Bronchial epithelial cell (primary cell): ENCODE results near the gene FATE1. TPM values are rescaled to one million over a fixed set of nuclear protein-coding genes. Genes with fewer than 3 reads are reported as not detected.

ENCODE experiments used
- DNase-seq: peaks from one replicate; pipeline ENCODE4 v3.0.0-alpha.2; 2010; ENCODE audit warnings: low read depth
- FAIRE-seq: peaks from 2 replicates; lab custom pipeline; 2011; peaks lifted over from hg19 to GRCh38; lab: Jason Lieb, UNC
- H3K27me3 ChIP-seq: 2 replicates; pipeline ENCODE4 v1.5.1; 2011; ENCODE audit warnings: low read length; ENCODE audit not compliant: control insufficient read depth, insufficient read depth
- H3K36me3 ChIP-seq: 2 replicates; pipeline ENCODE4 v1.5.1; 2011; ENCODE audit warnings: low read length; ENCODE audit not compliant: control insufficient read depth, insufficient read depth
- H3K4me3 ChIP-seq: 2 replicates; pipeline ENCODE4 v1.5.1; 2011; ENCODE audit warnings: mild to moderate bottlenecking, low read depth, low read length, control low read depth
- CTCF ChIP-seq: IDR thresholded peaks from 2 replicates; pipeline ENCODE4 v1.5.1; 2011; ENCODE audit warnings: mild to moderate bottlenecking, moderate library complexity, low read length, control low read depth, inconsistent platforms; ENCODE audit not compliant: insufficient read depth, severe bottlenecking
- total RNA-seq: library from RNA; depleted of rRNA; stranded (reverse); fragments of >200 nt; gene quantifications from 2 replicates; pipeline ENCODE4 v1.2.1, GENCODE V29; 2014

The FATE1 gene
- total RNA-seq, 1 donor from 2014 or later, result not detected

GRCh38 chrX:151743651-151744470 lies 28.0 kb downstream of the FATE1 start:
- no peak overlapping the region for H3K4me3 ChIP-seq
- no peak for FAIRE-seq
- DNase-seq, result no peak
- no peaks in the 10 kb centered on the region for H3K36me3 ChIP-seq
- TF ChIP-seq CTCF, result no peak
- no peaks in the 10 kb centered on the region for H3K27me3 ChIP-seq

- TF ChIP-seq CTCF, result no peak
- FAIRE-seq, result no peak
- no peaks in the 10 kb centered on the region for H3K27me3 ChIP-seq
- H3K4me3 ChIP-seq, result no peak overlapping the region
- no peak for DNase-seq
- no peaks in the 10 kb centered on the region for H3K36me3 ChIP-seq
Observed at GRCh38 chrX:151745651-151746050, 29.8 kb downstream of the FATE1 start.

- no peak for TF ChIP-seq CTCF
- no peak overlapping the region for H3K4me3 ChIP-seq
- FAIRE-seq, result no peak
Observed at GRCh38 chrX:151746502-151746901, 30.7 kb downstream of the FATE1 start.

GRCh38 chrX:151750511-151750910 lies 34.7 kb downstream of the FATE1 start:
- no peaks in the 10 kb centered on the region for H3K36me3 ChIP-seq
- no peaks in the 10 kb centered on the region for H3K27me3 ChIP-seq
- FAIRE-seq, result no peak
- DNase-seq, result no peak
- no peak for TF ChIP-seq CTCF
- H3K4me3 ChIP-seq, result no peak overlapping the region

More at GRCh38 chrX:151746502-151746901, 30.7 kb downstream of the FATE1 start:
- H3K27me3 ChIP-seq, result no peaks in the 10 kb centered on the region
- H3K36me3 ChIP-seq, result no peaks in the 10 kb centered on the region
- DNase-seq, result no peak

- Histone ChIP-seq H3K27me3 (no peaks in the 10 kb centered on the region), H3K36me3 (no peaks in the 10 kb centered on the region), H3K4me3 (no peak overlapping the region)
- DNase-seq (no peak), FAIRE-seq (no peak)
- no peak for TF ChIP-seq CTCF
Observed at GRCh38 chrX:151752847-151753246, 37.0 kb downstream of the FATE1 start.
